HG03066 (cell line): ENCODE data around the gene ST3GAL5.

Experiments
- ATAC-seq: cut with Tn5 transposase; IDR thresholded peaks from one replicate; pipeline ENCODE4 v1.9.1; 2021; ENCODE audit warnings: low read depth; ENCODE audit not compliant: unreplicated experiment

Gene ST3GAL5

GRCh38 chr2:85793584-85793983, 95.2 kb downstream of the ST3GAL5 start:
- ATAC-seq = no peak

GRCh38 chr2:85792783-85793441, 95.9 kb downstream of the ST3GAL5 start:
- ATAC-seq = no peak

GRCh38 chr2:85791704-85792565, 96.9 kb downstream of the ST3GAL5 start:
- no peak for ATAC-seq

GRCh38 chr2:85790499-85791188, 98.1 kb downstream of the ST3GAL5 start:
- no peak for ATAC-seq

GRCh38 chr2:85790032-85790431, 98.8 kb downstream of the ST3GAL5 start:
- no peak for ATAC-seq

GRCh38 chr2:85789271-85789670, 99.5 kb downstream of the ST3GAL5 start:
- ATAC-seq = no peak

GRCh38 chr2:85788603-85789002, 100.2 kb downstream of the ST3GAL5 start:
- no peak for ATAC-seq

- ATAC-seq = no peak
Observed at GRCh38 chr2:85787981-85788340, 100.8 kb downstream of the ST3GAL5 start.

GRCh38 chr2:85787282-85787980, 101.4 kb downstream of the ST3GAL5 start:
- no peak for ATAC-seq
